Activated CD8-positive, alpha-beta memory T cell treated with anti-CD3 and anti-CD28 coated beads for 36 hours (primary cell): Measurements from ENCODE around the gene HTR7. TPM values are rescaled to one million over a fixed set of nuclear protein-coding genes. Genes with fewer than 3 reads are reported as not detected.

Experiments used
- CTCF ChIA-PET: fragments of 350-600 bp; sonication (Branson Sonifier 250); formaldehyde crosslinking; loops from one replicate; lab custom pipeline; 2021; ENCODE audit warnings: antibody characterized with exemption; lab: Charles Lee
- POLR2A ChIA-PET: fragments of 350-600 bp; sonication (Branson Sonifier 250); formaldehyde crosslinking; loops from one replicate; lab custom pipeline; 2021; ENCODE audit warnings: antibody characterized with exemption; lab: Charles Lee
- total RNA-seq, 2 experiments: library from RNA; stranded (reverse); gene quantifications; one replicate each; pipeline ENCODE4 v1.2.3, GENCODE V29; 2021

The HTR7 gene
- total RNA-seq, 2 experiments from 2014 or later = not detected

DNA sequence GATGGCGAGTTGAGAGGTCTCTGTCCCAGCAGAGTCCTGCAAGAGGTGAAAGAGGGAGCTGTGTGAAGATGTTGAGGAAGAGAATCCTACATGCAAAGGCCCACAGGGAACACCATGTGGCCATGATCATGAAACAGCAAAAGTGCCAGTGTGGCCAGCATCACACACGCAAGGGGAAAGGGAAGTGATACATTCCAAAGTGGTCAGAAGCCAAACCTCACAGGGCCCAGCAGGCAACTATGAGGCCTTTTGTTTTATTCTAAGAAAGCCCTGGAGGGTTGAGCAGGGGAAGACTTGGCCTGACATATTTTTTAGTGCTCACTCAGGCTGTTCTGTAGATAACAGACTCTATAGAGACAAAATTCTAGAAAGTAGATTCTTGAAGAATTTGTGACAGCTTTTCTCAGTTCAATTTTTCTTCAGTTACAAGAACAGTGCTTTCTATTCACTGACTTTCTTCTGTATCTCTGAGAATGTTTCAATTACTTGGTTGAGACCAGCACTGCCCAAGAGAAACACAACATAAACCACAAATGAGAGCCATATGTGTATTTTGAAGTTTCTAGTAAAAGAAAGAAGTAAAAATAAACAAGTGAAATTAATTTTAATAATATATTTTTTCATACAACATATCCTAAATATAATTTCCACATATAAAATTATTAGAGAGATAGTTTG lies 82.3 kb downstream of the HTR7 start:
- POLR2A ChIA-PET = no interaction called here
- CTCF ChIA-PET = no interaction called here

DNA sequence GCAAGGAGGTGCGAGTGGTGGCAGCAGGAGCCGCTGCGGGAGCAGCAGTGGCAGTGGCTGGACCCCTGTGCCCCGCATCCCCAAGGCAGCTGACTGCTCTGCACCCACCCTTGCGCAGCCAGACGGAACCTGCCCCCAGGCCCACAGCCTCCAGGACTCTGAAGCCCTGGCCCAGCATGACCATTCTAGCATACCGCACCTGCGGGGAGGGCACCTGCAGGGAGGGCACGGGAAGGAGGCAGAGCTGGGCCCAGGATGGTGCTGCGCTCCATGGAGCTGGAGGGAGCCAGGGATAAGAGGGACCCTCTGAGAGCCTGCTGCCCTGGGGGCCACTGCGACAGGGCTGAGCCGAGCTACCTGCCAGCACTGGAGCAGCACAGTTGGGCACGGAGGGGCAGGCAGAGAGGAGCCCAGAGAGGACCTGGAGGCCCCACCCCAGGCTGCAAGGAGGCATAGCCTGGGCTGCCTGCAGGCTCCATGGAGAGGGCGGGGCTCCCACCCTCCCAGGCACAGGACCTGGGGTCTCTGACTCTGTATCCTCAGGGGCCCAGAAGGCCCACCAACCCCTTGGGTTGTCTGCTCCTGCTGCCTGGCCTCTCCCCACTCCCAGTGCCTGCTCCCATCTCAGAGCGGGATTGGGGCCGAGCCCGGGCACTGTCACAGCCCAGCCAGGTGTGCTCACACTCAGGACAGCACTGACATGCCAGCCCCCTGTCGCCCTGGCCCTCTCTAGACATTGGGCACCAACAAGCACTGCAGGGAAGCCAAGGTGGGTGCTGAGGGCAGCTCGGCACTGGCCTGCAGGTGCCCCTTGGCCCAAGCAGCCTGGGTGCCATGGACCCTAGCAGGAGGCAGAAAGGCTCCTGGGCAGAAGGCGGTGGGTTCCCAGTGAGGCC lies 87.6 kb downstream of the HTR7 start:
- ChIA-PET POLR2A (no interaction called here), CTCF (no interaction called here)

DNA sequence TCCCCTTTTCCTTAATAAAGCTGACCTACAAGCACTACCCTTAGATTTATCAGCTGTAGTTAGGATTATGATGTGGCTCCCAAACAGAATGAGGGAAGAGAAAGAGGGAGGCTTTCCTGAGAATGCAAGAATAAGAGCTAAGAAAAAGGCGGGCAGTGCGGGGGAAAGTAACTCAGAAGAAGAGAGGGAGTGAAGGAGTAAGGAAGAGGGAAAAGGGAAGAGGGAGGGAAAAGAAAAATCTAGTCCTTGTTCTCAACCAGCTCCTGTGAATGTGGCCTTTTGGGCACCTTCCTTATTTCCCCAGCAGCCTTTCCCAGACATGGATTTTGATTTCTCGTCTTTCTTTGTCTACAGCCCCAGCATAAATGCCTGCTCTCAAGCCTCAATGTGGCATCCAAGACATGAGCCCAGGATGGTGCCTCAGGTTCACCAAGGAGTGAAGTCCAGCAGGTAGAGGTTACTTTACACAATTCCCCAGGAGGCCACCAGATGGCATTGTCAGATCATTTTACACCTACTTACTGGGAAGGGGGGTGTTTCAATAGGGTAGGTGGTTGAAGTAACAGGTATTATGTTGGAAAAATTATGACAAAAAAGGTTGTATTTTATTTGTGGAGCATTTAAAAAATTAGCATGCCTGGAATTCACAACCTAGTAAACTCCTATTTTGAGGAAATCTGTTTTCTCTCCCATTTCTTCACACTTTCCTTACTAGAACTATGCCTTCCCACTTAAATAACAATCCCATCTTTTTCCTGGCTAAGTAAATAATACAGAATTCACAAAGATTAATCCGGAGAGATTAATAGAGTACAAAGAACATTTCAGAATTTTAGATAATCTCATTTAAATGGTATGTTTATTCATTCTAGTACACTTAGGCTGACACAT lies 106.5 kb downstream of the HTR7 start:
- CTCF ChIA-PET = interaction anchor here (0.9 to 1.3 kb wide), 3 partner anchors 8 to 112 kb away, joined by 4 read pairs; no protein-coding TSS in a partner anchor
- POLR2A ChIA-PET = no interaction called here

DNA sequence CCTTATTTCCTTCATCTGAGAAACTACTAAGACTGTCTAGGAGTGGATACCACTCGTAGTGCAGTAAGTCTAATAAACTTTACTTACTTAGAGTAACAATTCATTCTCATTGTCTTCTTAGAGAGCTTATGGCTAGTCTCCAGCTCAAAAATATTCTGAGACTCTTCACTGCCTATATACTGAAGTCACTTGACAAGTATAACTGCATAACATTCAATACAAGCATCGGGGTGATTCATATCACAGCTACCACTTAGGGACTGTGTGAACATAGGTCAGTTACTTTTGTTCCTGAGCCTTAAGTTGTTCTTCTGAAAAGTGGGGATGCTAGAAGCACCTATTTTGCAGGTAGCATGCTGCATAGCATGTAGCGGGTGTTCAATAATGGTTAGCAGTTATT lies 111.0 kb downstream of the HTR7 start:
- ChIA-PET POLR2A (no interaction called here), CTCF (no interaction called here)

DNA sequence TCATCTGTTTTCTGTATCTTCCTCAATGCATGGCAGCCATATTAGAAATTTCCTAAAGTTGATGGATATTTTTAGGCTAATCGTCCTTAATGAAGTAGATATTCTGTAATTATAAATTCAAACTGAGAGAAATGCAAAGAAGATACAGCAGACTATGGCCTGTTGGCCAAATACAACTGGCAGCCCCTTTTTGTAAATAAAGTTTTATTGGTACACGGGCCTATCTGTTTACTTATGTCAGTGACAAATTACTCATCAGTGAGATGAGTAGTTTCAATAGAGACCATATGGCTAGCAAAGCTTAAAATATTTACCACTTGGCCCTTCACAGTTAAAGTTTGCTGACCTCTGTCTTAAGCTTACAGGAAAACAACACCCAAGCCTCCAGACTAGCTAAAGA lies 112.3 kb downstream of the HTR7 start:
- CTCF ChIA-PET = no interaction called here
- POLR2A ChIA-PET = no interaction called here

DNA sequence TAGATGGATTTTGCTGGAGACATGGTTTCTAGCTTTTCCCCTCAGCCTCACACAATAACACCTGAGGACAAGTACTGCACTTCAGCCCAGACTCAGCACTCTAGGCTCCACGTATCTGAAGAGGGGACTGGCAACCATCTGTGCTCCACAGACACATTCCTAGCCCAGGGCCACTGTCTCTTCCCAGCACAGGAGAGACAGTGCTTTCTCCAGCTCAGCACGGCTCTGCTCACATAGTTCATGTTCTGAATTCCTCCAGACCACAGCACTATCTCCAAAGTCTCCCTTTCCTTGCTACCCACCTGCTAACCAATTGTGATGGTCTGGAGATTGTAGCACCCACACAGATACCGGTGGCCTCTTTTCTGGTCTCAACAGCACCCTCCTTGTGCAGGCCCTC lies 114.5 kb downstream of the HTR7 start:
- POLR2A ChIA-PET = no interaction called here
- CTCF ChIA-PET = no interaction called here

DNA sequence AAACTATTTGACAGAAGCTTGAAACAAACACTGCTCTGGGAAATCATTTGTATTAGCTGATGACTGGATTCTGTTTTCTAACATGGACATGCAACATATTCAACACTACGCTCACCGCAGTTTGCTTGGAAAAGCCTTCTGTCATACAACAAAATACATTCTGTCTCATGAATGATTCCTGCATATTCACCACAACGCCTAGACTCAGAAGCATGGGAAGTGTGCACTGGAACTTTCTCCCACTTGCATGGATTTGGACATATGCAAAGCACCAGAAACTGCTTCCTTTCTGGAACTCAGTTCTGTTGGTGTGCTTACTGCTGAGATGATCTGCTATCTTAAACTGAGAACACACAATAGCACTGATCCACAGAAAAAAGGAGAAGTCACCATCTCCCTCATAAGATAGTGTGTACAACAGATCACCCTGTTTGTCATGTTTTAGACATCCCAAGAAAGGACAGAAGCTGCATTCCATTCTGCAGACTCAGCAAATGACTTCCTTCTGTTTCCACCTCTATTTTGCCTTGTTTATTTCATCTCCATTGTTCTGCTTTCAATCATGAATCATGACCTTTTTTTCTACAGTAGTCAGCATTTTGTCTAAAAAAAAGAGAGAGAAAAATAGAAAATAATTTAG lies 115.8 kb downstream of the HTR7 start:
- CTCF ChIA-PET = no interaction called here

DNA sequence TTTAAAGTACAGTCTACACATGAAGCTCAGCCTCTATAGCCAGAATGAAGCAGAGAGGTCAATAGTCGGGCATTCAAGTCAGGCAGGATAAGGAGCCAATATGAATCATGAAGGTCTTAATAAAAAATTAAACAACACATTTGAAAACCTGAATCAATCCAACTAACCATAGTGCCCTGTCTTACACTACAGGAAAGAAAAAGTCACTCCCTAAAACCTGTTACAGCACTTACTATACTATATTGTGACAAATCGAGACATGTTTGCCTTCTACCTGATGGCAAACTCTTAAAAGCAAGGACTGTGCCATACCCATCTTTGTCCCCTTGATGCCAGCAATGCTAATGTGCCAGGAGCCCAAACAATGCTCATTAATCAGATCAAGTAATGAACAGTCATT lies 117.6 kb downstream of the HTR7 start:
- ChIA-PET POLR2A (no interaction called here), CTCF (no interaction called here)

More for the DNA sequence above, 115.8 kb downstream of the HTR7 start:
- POLR2A ChIA-PET = no interaction called here

DNA sequence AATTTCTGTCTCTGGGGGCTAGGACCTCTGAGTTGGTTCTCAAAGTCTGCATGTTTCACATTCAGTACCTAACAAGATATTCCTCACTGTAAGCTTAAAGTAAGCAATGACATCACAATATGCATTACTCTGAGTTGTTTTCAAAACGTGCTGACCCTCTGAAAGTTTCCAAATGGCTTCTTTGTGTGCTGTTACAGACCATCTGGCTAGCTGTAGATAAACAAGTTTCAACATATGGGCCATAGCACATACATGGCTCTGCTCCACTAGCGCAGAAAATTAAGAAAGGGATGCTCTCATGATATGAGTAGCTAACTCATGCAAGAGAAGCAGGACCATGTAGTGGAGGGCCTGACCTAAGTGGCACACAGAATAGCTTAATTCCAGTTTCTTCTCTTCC lies 119.0 kb downstream of the HTR7 start:
- POLR2A ChIA-PET = no interaction called here
- CTCF ChIA-PET = no interaction called here

DNA sequence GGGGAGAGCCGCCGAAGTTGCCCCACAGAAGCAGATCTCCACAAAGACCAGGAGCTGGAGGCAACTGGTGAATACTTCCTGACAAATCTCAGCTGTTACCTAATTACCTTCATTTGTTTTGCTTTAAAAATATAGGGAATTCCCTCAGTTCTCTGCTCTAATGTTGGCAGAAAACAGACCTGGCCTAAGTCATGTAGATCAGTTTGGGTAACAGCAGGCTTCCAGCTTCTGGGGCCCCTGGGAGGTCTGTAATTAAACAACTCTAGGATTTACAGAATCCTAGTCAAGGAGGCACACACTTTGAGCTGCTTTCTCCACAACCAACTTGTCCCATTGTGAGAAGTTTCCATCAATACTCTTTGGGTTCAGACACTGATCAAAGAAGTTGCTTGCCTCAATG lies 123.4 kb downstream of the HTR7 start:
- CTCF ChIA-PET = no interaction called here

DNA sequence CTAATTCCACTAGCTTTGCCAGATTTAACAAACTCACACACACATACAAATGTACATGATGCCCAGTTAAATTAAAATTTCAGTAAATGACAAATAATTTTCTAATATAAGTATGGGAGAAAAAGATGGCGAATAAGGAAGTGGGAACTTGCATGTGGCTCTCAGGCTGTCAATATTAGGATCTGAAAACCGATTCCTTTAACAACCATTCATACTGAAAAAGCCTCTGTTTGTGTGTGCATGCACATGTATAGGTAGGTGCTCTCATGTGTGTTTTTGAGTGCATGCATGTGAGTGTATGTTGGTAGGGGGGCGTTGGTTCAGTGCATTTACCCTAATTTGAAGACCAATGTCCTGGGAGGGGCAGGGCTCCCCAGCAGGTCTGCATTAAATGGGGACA lies 125.3 kb downstream of the HTR7 start:
- ChIA-PET CTCF (no interaction called here), POLR2A (no interaction called here)

More for the DNA sequence above, 123.4 kb downstream of the HTR7 start:
- POLR2A ChIA-PET = no interaction called here

DNA sequence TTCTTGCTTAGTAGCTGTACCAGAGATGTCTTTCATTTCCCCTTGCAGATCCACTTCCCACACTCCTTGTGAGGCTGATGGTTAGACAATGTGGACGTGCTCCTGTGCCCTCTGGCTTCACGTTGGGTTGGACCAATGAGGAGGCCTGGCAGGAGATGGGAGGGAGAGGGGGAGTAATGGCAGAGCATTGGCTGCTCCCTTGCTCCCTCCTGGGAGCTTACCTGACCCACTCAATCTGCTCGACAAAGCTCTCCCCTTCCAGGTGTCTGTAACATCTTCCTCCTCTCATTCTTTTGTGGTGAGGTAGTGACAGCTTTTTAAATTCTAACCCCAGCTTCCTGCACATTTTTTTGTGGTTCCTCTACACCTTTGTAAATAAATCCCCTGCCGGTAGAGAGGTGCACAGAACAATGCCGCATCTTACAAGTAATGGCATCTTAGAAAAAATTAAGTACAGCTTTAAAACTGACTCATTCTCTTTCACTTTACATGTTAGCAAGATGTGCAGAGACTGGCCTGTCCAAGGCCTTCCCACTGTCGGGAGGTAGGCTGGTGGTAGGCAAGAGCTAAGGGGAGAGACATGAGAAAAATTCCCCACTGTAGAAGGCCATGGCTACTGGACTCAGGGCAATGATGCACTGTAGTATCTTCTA lies 134.3 kb downstream of the HTR7 start:
- ChIA-PET CTCF (no interaction called here), POLR2A (no interaction called here)

DNA sequence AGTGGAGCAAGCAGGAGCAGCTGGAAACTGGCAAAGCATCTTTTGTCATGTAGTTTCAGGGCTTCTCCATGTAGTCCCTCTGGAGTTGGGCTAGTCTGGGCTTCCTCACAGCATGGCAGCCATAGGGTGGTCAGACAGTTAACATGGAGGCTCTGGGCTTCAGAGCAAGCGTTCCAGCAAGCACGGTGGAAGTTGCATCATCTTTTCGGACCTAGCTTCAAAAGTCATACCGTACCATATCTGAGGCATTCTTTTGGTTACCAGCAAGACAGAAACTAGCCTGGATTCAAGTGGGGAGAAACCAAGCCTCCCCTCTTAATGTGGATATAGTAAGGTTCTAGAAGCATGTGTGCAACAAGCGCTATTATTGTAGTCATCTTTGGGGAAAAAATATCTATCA lies 135.0 kb downstream of the HTR7 start:
- POLR2A ChIA-PET = no interaction called here
- CTCF ChIA-PET = no interaction called here

DNA sequence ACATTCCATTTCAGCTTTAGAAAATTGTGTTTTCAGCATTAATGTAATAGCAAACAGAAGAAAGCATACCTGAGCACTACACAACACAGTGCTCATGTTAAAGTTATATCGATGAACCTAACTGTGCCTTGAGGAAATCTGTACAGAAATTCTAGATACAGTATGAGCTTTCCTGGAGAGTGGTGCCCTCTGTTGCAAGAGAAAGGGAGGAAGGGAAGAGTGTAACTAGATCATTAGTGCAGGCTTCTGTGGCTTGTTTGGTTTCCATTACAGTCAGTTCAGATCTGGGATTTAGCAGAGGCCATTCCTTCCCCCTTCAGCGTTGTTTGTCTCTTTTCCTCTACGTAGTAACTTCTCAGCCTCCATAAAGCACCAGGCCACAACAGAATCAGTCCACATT lies 139.7 kb downstream of the HTR7 start:
- ChIA-PET POLR2A (no interaction called here), CTCF (no interaction called here)

DNA sequence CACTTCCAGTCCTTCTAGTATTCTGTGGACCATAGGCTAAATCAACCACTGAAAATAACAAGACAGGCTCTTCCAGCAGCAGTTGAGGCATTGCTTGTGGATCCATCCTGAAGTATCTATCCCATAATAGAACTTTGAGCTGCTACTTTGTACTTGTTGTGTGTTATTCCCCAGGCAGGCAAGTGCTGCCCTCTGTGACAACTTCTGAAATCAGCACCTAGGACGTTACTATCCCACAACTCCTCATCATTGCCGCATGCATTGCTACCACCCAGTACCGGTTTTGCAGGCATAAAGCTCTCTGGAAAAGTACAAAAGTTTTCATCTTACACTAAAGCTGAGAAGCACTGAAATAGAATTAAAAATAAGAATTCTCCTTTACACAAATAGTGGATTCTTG lies 145.3 kb downstream of the HTR7 start:
- POLR2A ChIA-PET = no interaction called here
- CTCF ChIA-PET = no interaction called here

DNA sequence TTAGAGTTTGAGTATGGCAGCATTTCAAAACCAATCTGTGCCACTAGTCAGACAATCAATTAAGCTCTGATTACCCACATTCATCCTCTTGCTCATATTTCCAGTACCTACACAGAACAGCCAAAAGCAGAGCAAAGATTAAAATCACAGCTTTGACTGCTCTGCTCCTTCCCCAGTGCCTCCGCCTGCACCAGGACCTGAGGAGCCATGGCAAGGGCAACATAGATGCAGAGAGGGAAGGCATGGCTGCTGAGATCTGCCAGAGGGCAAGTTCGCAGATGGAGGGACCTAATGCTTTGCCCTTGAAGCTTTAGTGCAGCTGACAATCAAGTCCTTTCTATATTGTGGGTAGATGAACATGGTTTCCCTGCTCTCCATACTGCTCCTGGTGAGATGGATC lies 148.1 kb downstream of the HTR7 start:
- CTCF ChIA-PET = no interaction called here

DNA sequence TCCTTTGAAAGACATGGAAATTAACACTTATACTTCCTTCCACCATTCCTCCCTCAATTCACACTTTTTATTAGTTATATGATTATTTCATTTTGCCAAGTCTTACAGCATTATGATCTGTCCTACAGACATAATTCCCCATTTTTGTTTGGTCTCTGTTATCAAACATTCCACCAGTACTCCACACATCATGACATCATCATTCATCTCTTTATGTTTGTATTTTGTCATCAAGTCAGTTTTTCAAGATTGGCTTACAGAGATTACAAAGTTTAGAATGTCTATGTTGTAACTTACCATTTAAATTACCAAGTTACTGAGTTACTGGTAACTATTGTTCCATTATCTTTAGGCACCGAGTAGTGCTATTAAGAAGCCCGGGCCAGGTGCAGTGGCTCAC lies 150.2 kb downstream of the HTR7 start:
- ChIA-PET CTCF (no interaction called here), POLR2A (no interaction called here)

More for the DNA sequence above, 148.1 kb downstream of the HTR7 start:
- POLR2A ChIA-PET = no interaction called here

DNA sequence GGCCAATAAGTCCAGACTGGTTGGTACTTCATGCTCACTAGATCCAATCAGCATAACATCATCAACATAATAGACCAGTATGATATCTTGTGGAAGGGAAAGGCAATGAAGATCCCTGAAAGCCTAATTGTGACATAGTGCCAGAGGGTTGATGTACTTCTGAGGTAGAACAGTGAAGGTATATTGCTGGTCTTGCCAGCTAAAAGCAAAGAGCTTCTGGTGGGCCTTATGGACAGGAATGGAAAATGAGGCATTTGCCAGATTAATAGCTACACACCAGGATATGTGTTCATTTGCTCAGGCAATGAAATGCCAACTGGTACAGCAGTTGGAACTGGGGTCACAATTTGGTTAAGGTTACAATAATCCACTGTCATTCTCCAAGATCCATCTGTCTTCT lies 156.4 kb downstream of the HTR7 start:
- ChIA-PET POLR2A (no interaction called here), CTCF (no interaction called here)
